A549 (cell line): ENCODE data around the gene ASIP. TPM values are rescaled to one million over a fixed set of nuclear protein-coding genes. Genes with fewer than 3 reads are reported as not detected.

Source experiments
- ATAC-seq, 2 experiments: fragments of 200-7000 bp in 1 of 2; fragments of >200 bp in 1 of 2; cut with Nextera tagmentation in 1 of 2; cut with Tn5 transposase in 1 of 2; 3 replicates each; pipeline versions ENCODE4 v1.8.0 to v1.9.1; 2018 to 2020; ENCODE audit warnings: mild to moderate bottlenecking in 1 of 2, moderate library complexity in 1 of 2
- CTCF ChIA-PET: fragments of 300-600 bp; sonication (Branson Sonifier 250); formaldehyde crosslinking; extraction: SDS; loops from one replicate; lab custom pipeline; 2021; ENCODE audit warnings: antibody characterized with exemption, inconsistent platforms; lab: Yijun Ruan, JAX
- POLR2A ChIA-PET: fragments of 350-600 bp; formaldehyde crosslinking; extraction: SDS; loops from one replicate; lab custom pipeline; 2021; ENCODE audit warnings: antibody characterized with exemption, inconsistent platforms; lab: Yijun Ruan, JAX
- DNase-seq, 2 experiments: peaks; one replicate each; pipeline versions ENCODE4 v3.0.0 to v3.0.0-alpha.2; 2011 to 2016; ENCODE audit warnings: low read depth in 1 of 2, low spot score in 1 of 2
- FAIRE-seq: peaks from 2 replicates; lab custom pipeline; 2011; peaks lifted over from hg19 to GRCh38; lab: Jason Lieb, UNC
- H3K27ac ChIP-seq, 2 experiments: fragments of >200 bp; sonication (Bioruptor Twin); formaldehyde crosslinking; 3 replicates each; pipeline ENCODE4 v1.5.1; 2016 to 2017
- H3K4me1 ChIP-seq: fragments of >200 bp; sonication (Bioruptor Twin); formaldehyde crosslinking; 3 replicates; pipeline ENCODE4 v1.6.1; 2016
- H3K4me2 ChIP-seq: fragments of >200 bp; sonication (Bioruptor Twin); formaldehyde crosslinking; 3 replicates; pipeline ENCODE4 v1.6.1; 2016
- H3K4me3 ChIP-seq: fragments of >200 bp; sonication (Bioruptor Twin); formaldehyde crosslinking; 3 replicates; pipeline ENCODE4 v1.5.1; 2016
- H3K9me3 ChIP-seq: fragments of >200 bp; sonication (Bioruptor Twin); formaldehyde crosslinking; 3 replicates; pipeline ENCODE4 v1.6.1; 2016
- CEBPB ChIP-seq, 2 experiments: fragments of >200 bp in 1 of 2; sonication (Bioruptor Twin) in 1 of 2; formaldehyde crosslinking in 1 of 2; IDR thresholded peaks; 2 replicates each; pipeline ENCODE4 v1.6.1; 2012 to 2016
- HEYL ChIP-seq: fragments of 250-450 bp; sonication (Bioruptor Pico); IDR thresholded peaks from 2 replicates; pipeline ENCODE4 v1.8.0; 2021; ENCODE audit warnings: mild to moderate bottlenecking, moderate library complexity
- JUN ChIP-seq, 2 experiments: fragments of >200 bp; sonication (Bioruptor Twin); formaldehyde crosslinking; IDR thresholded peaks; 2 replicates in 1 of 2; 3 replicates in 1 of 2; pipeline ENCODE4 v1.6.1; 2016 to 2017
- KDM1A ChIP-seq: fragments of 200-600 bp; sonication (generic); IDR thresholded peaks from 2 replicates; pipeline ENCODE4 v1.6.1; 2016; ENCODE audit warnings: low read depth, mild to moderate bottlenecking
- NFE2L2 ChIP-seq: fragments of 150-350 bp; conservative IDR thresholded peaks from 2 replicates; pipeline ENCODE4 v1.6.1; 2014; ENCODE audit warnings: low read length
- POLR2AphosphoS2 ChIP-seq: conservative IDR thresholded peaks from 2 replicates; pipeline ENCODE4 v1.6.1; 2012; ENCODE audit warnings: low read length, improper control_type of control experiment, inconsistent platforms
- RNF2 ChIP-seq: fragments of 200-600 bp; sonication (generic); IDR thresholded peaks from 2 replicates; pipeline ENCODE4 v1.6.1; 2016; ENCODE audit warnings: low read depth, mild to moderate bottlenecking, antibody characterized with exemption, moderate library complexity, borderline replicate concordance
- SMC3 ChIP-seq: fragments of >200 bp; sonication (Bioruptor Twin); formaldehyde crosslinking; IDR thresholded peaks from 3 replicates; pipeline ENCODE4 v1.6.1; 2018; ENCODE audit warnings: inconsistent platforms
- TFCP2L1 ChIP-seq: fragments of 250-450 bp; sonication (Bioruptor Pico); IDR thresholded peaks from 2 replicates; pipeline ENCODE4 v1.5.0; 2021; ENCODE audit warnings: mild to moderate bottlenecking
- ZFP36 ChIP-seq: fragments of 450-650 bp; IDR thresholded peaks from 2 replicates; pipeline ENCODE4 v1.6.1; 2014; ENCODE audit warnings: borderline replicate concordance; ENCODE audit not compliant: partially characterized antibody
- ZNF302 ChIP-seq: fragments of 250-450 bp; sonication (Bioruptor Pico); IDR thresholded peaks from 2 replicates; pipeline ENCODE4 v1.9.0; 2021; ENCODE audit warnings: inconsistent platforms, mild to moderate bottlenecking, moderate library complexity
- ZSCAN20 ChIP-seq: fragments of 250-450 bp; sonication (Bioruptor Pico); IDR thresholded peaks from 2 replicates; pipeline ENCODE4 v1.8.0; 2022; ENCODE audit warnings: mild to moderate bottlenecking, moderate library complexity
- WGBS: methylation state at CpG from one replicate; pipeline ENCODE4 v1.1.6; 2017; ENCODE audit errors: missing lambda C conversion rate; 5-methylcytosine and 5-hydroxymethylcytosine counted together
- polyA minus RNA-seq: library from RNA; depleted of rRNA, polyadenylated mRNA; stranded (reverse); fragments of >200 nt; gene quantifications from 2 replicates; pipeline ENCODE4 v1.2.3, GENCODE V29; 2011; rRNA and poly(A)+ RNA removed
- polyA plus RNA-seq, 4 experiments: library from polyadenylated mRNA; depleted of rRNA in 3 of 4; stranded (reverse); fragments of >200 nt; fragmentation: RNase III in 1 of 4; extraction: RNeasy Plus Mini Kit Qiagen cat#74134 plus additional on column Dnase treatment in 1 of 4; gene quantifications; 2 replicates in 3 of 4; 3 replicates in 1 of 4; pipeline ENCODE4 v1.2.3, GENCODE V29; 2011 to 2017
- TF ChIP-seq, protein P1 (sequence below): fragments of 450-650 bp; IDR thresholded peaks from 2 replicates; pipeline ENCODE4 v1.6.1; 2014; ENCODE audit warnings: antibody characterized with exemption
- TF ChIP-seq, protein P2 (sequence below): fragments of 250-450 bp; sonication (Bioruptor Pico); IDR thresholded peaks from 2 replicates; pipeline ENCODE4 v1.5.0; 2021; ENCODE audit warnings: mild to moderate bottlenecking, moderate library complexity, borderline replicate concordance
- TF ChIP-seq, protein P3 (sequence below): fragments of 250-450 bp; sonication (Bioruptor Pico); IDR thresholded peaks from 2 replicates; pipeline ENCODE4 v1.5.0; 2020; ENCODE audit warnings: low read depth, mild to moderate bottlenecking, moderate library complexity
- TF ChIP-seq, protein P4 (sequence below): fragments of >200 bp; sonication (Bioruptor Twin); formaldehyde crosslinking; IDR thresholded peaks from 2 replicates; pipeline ENCODE4 v1.6.1; 2016
- TF ChIP-seq, protein P5 (sequence below): IDR thresholded peaks from 2 replicates; pipeline ENCODE4 v1.6.1; 2012

The ASIP gene, protein sequence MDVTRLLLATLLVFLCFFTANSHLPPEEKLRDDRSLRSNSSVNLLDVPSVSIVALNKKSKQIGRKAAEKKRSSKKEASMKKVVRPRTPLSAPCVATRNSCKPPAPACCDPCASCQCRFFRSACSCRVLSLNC
- not detected in 2 replicates for polyA plus RNA-seq (2011; rRNA removed)
- polyA plus RNA-seq (2012; cell fraction: cytosol; rRNA removed): not detected in 2 replicates
- not detected in 2 replicates for polyA plus RNA-seq (2012; cell fraction: nucleus; rRNA removed)
- polyA plus RNA-seq (2017; fragmentation: RNase III; extraction: RNeasy Plus Mini Kit Qiagen cat#74134 plus additional on column Dnase treatment): not detected in 3 replicates
- not detected in 2 replicates for polyA minus RNA-seq

DNA sequence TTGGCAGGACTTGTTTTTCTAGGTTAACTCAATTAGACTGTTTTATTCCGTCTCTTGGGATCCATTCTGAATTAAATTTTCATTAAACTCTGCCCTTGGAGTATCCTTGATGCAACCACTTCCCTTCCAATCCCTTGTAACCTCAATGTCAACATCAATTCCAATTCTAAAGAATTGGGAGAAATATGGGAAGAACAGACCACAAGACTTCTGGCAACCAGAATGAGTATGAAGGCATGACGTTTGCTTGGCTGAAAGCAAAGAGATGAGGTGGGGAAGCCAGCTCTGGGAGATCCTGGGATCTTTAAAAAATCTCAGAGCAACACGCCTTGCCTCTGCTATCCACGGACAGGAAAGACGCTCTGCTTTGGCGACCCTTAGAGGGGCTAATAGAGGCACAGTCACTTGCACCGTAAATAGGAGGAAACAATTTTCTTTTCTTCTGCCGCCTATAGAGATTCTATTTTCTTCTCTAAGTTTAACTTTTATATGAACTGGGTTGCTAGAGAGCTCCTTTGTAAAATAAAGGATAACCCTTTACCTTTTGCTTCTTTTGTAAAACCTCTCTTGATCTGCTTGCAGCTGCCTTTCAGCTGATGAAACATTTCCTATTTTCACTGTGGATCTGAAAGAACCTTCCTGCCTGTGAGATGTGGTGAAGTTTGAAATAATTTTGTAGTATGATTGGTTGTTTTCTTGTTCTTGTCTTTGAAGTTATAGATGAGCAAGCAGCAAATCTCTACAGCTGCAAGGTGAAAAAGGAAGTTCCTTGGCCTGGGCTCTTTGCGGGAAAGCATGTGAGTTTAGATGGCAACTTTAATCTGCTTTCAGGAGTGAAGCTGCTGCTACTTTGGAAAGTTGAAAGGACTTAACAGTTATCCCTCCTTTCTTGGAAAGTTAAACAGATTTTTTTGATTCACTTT lies at the start of gene ASIP:
Gene ASIP, plus strand, starts transcription at position 731 of the 923 bp plus-strand sequence. CDS start 18,952 bp downstream, outside the sequence.
- no peak for FAIRE-seq
- CTCF ChIA-PET: interaction anchor here (1.0 to 1.4 kb wide), 2 partner anchors 14 to 41 kb away, joined by 3 to 5 read pairs; no protein-coding TSS in a partner anchor

DNA sequence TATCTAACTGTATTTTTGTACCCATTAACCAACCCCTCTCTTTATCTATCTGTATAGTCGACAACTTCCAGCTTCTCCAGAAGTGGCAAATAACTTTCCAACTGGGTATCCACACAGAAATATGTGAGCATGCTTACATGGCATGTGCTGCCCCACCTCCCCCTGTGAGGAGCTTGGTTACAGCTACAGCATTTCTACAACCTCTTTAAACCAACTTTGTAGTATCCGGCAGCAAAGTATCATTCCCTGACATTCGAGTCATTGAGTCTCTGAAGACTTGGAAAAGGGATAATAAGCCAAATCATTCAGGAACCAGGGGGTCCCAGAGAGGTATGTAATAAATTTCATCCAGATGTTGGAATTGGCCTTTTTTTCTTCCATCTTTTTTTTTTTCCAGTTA lies 48.2 kb upstream of the ASIP start:
- H3K4me2 ChIP-seq: no peak overlapping the region
- no peaks in the 10 kb centered on the region for H3K9me3 ChIP-seq
- no peak for ATAC-seq
- WGBS: 54% methylated on average over 3 of the region's 3 CpGs
- CTCF ChIA-PET: interaction anchor here (0.9 to 1.0 kb wide), 2 partner anchors 13 to 21 kb away, joined by 3 read pairs; no protein-coding TSS in a partner anchor
- H3K27ac ChIP-seq: no peak overlapping the region
- TF ChIP-seq HEYL (CRISPR knock-in tag): no peak
- TF ChIP-seq ZFP36: no peak
- TF ChIP-seq JUN (IDR thresholded peaks at IDR 0.05): no peak
- no peak for TF ChIP-seq POLR2AphosphoS2
- no peak for TF ChIP-seq ZNF302
- TF ChIP-seq RNF2: no peak
- no peak for TF ChIP-seq CEBPB (IDR thresholded peaks at IDR 0.05)
- TF ChIP-seq TFCP2L1 (CRISPR knock-in tag): no peak
- TF ChIP-seq, protein P1, sequence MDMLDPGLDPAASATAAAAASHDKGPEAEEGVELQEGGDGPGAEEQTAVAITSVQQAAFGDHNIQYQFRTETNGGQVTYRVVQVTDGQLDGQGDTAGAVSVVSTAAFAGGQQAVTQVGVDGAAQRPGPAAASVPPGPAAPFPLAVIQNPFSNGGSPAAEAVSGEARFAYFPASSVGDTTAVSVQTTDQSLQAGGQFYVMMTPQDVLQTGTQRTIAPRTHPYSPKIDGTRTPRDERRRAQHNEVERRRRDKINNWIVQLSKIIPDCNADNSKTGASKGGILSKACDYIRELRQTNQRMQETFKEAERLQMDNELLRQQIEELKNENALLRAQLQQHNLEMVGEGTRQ: no peak
- TF ChIP-seq ZSCAN20 (CRISPR knock-in tag): no peak
- TF ChIP-seq, protein P2, sequence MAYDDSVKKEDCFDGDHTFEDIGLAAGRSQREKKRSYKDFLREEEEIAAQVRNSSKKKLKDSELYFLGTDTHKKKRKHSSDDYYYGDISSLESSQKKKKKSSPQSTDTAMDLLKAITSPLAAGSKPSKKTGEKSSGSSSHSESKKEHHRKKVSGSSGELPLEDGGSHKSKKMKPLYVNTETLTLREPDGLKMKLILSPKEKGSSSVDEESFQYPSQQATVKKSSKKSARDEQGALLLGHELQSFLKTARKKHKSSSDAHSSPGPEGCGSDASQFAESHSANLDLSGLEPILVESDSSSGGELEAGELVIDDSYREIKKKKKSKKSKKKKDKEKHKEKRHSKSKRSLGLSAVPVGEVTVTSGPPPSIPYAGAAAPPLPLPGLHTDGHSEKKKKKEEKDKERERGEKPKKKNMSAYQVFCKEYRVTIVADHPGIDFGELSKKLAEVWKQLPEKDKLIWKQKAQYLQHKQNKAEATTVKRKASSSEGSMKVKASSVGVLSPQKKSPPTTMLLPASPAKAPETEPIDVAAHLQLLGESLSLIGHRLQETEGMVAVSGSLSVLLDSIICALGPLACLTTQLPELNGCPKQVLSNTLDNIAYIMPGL (CRISPR knock-in tag): no peak
- TF ChIP-seq, protein P3, sequence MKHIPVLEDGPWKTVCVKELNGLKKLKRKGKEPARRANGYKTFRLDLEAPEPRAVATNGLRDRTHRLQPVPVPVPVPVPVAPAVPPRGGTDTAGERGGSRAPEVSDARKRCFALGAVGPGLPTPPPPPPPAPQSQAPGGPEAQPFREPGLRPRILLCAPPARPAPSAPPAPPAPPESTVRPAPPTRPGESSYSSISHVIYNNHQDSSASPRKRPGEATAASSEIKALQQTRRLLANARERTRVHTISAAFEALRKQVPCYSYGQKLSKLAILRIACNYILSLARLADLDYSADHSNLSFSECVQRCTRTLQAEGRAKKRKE: no peak
- TF ChIP-seq, protein P4, sequence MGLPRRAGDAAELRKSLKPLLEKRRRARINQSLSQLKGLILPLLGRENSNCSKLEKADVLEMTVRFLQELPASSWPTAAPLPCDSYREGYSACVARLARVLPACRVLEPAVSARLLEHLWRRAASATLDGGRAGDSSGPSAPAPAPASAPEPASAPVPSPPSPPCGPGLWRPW: no peak
- TF ChIP-seq, protein P5, sequence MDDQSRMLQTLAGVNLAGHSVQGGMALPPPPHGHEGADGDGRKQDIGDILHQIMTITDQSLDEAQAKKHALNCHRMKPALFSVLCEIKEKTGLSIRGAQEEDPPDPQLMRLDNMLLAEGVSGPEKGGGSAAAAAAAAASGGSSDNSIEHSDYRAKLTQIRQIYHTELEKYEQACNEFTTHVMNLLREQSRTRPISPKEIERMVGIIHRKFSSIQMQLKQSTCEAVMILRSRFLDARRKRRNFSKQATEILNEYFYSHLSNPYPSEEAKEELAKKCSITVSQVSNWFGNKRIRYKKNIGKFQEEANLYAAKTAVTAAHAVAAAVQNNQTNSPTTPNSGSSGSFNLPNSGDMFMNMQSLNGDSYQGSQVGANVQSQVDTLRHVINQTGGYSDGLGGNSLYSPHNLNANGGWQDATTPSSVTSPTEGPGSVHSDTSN: no peak
- TF ChIP-seq KDM1A: no peak
- no peak overlapping the region for H3K4me3 ChIP-seq
- no peak for FAIRE-seq
- H3K4me1 ChIP-seq: no peaks in the 10 kb centered on the region
- POLR2A ChIA-PET: no interaction called here
- DNase-seq: no peak

More for the DNA sequence above, at the start of gene ASIP:
- peaks cover 17% of the 10 kb centered on the region; the same call in 1 of the 3 replicates for H3K9me3 ChIP-seq
- no peak for ATAC-seq
- POLR2A ChIA-PET: no interaction called here
- H3K4me2 ChIP-seq: no peak within 1 kb of the TSS
- no peak for DNase-seq
- no peak within 1 kb of the TSS for H3K4me3 ChIP-seq
- no peak within 1 kb of the TSS for H3K27ac ChIP-seq
- H3K4me1 ChIP-seq: no peaks in the 10 kb centered on the region
- WGBS: 73% methylated on average over 9 of the region's 9 CpGs
- TF ChIP-seq NFE2L2 (no peak), SMC3 (no peak)
- TF ChIP-seq, all 56 proteins: peak for 0
